GM21723 (cell line): ENCODE measurements around the gene NOCT.
"Not testable (repeated sequence)": the region's sequence is repeated elsewhere in the genome, so short reads cannot be mapped to it uniquely, and the experiment has no call there.

ENCODE experiments used
- ATAC-seq: cut with Tn5 transposase; IDR thresholded peaks from one replicate; pipeline ENCODE4 v1.9.1; 2021; ENCODE audit warnings: mild to moderate bottlenecking, moderate library complexity; ENCODE audit not compliant: unreplicated experiment

The NOCT gene

DNA sequence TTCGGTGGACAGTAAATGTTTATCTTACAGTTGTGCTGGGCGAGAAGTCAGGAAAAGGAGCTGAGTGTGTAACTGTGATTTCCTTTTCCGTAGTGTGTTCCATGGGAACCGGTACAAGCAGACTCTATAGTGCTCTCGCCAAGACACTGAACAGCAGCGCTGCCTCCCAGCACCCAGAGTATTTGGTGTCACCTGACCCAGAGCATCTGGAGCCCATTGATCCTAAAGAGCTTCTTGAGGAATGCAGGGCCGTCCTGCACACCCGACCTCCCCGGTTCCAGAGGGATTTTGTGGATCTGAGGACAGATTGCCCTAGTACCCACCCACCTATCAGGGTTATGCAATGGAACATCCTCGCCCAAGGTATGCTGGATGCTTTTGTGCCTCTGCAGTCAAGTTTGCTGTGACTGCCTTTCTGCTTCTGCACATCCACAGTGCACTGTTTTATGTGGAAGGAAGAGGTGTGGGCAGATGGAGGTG is 27.4 kb downstream of the NOCT start:
- no peak for ATAC-seq

DNA sequence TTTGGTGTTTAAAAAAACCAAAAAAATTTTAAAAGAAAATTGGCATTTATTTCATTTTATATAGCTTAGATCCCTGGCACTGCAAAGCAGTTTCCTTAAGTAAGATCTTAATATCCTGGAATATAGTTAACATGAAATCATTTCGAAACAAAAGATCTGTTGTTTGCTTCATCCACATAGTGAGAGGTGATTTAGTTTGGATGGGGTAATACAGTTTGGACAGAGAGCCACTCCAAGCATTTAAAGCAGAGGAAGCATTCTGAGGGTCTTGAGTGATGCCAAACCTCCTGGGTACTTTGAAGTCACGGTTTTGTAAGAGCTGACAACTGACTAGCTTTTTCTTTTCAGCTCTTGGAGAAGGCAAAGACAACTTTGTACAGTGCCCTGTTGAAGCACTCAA is 28.7 kb downstream of the NOCT start:
- no peak for ATAC-seq

DNA sequence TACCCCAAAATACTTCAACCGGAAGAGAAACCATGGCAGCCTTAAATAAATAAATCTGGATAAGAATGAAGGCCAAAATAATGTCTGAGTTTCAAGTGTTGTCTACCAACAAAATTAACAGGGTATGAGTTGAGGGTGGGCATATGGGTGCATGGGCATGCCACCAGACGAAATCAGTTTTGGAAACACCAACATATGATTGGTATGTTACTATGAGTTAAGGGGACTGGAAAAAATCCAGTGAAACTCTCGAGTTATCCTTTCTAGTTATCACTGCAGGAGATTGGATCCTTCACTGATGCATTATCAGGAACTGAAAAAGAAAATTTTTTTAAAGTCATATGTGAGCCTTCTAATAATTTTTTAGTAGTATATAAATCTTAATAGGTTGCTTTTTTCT is 32.4 kb downstream of the NOCT start:
- no peak for ATAC-seq

DNA sequence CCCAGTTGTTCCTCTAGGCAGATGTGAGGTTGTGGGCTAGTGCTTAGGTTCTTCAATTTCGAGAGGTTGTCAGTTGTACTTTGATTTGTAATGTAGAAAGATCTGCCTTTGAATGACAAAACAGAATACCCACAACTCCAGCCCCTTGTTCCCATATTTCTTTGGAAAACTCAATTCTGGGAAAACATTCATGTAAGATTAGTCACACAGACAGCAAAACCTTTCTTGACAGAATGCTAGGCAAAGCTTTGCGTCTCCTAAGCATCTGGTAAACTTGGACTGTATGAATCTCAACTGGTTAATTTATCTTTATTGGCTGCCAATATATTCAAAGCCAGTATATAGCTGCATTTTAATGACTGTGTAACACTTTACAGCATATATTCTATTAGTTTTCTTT is 34.9 kb downstream of the NOCT start:
- ATAC-seq = no peak

DNA sequence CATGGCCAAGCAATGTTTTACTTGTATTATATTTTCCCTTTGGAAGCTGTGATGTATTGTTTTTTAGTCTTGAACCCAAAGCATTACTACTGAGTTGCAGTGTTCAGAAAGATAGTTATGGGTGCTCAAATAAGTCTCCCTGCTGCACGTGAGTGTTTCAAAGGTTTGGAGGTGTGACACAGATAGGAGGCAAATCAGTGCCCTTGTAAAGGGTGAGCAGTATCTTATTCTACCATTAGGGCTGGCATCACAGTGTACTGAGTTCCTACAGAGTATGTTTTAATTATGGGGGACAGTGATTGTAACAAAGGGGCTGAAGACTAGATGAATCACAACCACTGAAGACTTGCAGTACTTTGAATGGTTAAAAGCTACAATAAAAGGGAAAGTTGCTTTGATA is 38.3 kb downstream of the NOCT start:
- no peak for ATAC-seq

DNA sequence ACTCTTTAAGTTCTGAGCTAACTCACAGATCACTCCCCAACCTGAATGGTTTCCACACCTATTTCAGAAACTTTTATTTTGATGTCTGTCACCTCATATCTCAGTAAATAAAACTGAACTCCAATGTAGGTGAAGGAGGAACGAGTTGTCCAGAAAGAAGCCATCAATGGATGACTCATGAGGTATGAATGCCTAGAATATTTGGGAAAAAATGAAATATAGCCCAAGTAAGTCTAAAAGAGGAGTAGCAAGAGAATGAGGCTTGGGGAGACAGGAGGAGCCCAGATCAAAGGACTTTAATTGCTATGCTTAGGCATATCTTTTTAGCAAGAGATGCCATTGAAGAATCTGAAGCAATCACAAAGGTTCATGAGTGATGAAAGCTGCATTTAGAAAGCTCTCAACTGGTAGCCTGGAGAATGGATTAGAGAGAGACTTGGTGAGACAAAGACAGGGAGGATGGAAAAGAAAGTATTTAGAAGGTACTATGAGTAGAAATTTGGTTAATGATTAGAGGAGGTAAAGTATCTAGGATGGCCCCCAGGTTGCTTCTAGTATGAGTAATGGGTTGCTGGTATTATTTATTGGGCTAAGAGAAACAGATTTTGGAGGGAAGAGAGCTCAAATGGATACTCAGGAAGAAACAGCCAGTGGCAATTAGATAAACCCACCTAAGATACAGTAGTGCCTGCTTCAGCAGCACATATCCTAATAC is 39.4 kb downstream of the NOCT start:
- ATAC-seq = no peak

DNA sequence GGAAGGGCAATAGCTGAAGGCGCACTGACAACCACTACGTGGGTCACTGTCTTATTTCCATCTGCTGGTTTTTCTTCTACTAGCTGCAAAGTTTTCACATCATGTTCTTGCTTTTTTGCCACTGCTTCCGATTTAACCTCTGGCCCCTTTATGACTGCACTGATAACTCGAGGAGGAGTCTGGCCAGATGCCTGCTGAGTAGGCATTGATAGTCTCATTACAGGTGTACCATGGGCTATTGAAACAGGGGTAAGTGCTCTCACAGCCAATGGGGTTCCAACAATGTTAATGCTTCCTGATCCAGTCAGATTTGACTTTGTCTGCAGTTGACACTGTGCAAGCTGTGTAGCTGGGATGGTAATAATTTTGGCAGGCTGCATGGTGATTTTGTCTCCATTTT is 43.4 kb downstream of the NOCT start:
- not testable (repeated sequence) for ATAC-seq

DNA sequence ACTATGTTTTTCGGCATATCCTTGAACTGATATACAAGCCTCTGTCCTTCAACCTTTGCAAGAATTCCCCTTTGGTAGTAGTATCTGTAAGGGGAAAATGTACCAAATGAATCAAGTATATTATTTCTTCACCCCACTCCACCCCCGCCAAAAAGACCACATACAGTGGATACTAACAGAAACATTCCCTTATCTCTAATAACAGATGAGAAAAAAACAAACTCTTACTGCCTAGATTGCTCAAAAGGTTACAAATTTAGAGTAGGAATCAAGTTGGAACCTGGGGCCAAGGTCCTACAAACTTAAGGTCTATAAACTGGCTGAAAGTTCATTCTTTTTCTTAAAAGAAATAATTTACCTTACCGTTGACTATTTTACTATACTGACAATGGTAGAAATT is 45.0 kb downstream of the NOCT start:
- no peak for ATAC-seq

DNA sequence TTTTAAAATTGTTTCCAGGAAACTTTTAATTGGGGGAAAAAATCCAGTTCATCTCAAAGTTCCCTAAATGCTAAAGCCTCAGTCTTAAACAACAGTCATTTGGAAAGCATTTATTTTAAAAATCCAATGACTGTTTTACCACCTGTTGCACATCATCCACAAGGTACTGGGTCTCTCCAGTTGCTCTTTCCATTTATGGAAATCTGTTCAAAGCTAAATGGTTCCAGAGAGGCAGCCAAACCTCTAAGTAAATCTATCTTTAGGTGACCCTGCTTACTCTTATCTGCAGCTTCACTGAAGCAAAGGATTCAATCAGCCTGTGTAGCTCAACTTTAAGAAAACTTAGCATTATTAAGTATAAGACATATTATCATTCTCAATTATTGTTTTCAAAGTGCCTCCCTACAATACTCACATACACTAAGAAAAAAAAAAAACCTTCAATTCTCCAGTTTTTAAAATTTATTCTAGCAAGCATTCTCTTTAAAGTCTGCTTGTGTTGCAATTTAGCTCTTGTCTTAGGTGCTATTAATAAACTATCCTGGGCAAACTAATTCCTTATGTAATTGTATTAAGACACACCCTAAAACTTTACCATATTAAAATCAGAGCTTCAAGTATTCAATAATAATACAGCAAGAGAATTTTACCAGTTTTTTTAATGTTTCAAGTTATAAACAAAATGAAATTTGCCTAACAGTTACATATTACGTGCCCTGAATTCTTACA is 60.6 kb downstream of the NOCT start:
- ATAC-seq = no peak

DNA sequence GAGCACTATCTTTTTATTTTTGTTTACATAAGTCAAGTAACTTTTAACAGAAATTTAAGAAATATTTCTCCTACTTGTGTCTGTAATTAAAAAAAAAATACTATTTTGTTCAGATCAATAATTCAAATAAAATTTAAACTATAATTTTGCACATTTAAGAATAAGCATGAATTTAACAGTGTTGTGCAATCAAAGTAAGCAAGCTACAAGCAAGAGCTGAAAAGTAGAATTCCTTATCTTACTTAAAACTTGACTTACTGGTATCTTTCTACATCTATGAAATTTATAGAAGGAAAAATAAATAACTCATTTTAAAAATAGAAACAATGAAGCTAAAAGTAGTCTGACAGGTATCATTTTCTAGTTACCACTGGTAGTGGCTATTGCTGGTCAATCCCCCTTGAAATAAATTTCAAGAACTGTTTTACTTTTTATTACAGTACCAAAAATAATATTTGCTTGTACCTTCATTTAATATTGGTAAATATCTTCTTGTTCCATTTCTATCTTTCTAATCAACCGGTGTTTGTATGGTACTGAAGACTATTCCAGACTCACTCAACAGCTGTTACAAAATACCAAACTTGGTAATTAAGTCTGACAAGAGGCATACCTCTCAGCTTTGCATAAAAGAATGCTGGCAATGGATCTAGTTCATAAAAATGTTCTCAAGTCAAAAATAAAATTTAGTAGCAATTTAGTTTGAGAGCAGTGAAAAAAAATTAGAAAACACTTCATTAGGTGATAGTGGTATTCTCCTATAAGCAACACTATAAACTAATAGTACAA is 62.2 kb downstream of the NOCT start:
- ATAC-seq = no peak

DNA sequence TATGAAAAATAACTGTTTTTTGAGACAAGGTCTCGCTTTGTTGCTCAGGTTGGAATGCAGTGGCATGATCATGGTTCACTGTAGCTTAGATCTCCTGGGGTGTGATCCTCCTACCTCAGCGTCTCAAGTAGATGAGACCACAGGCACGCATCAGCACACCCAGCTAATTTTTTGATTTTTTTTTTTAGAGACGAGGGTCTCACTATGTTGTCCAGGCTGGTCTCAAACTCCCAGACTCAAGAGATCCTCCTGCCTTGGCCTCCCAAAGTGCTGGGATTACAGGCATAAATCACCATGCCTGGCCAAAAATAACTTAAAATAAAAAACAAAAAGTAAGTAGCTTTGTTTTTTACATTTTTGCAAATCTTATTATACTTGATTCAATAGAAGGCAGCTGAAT is 63.3 kb downstream of the NOCT start:
- ATAC-seq = no peak

DNA sequence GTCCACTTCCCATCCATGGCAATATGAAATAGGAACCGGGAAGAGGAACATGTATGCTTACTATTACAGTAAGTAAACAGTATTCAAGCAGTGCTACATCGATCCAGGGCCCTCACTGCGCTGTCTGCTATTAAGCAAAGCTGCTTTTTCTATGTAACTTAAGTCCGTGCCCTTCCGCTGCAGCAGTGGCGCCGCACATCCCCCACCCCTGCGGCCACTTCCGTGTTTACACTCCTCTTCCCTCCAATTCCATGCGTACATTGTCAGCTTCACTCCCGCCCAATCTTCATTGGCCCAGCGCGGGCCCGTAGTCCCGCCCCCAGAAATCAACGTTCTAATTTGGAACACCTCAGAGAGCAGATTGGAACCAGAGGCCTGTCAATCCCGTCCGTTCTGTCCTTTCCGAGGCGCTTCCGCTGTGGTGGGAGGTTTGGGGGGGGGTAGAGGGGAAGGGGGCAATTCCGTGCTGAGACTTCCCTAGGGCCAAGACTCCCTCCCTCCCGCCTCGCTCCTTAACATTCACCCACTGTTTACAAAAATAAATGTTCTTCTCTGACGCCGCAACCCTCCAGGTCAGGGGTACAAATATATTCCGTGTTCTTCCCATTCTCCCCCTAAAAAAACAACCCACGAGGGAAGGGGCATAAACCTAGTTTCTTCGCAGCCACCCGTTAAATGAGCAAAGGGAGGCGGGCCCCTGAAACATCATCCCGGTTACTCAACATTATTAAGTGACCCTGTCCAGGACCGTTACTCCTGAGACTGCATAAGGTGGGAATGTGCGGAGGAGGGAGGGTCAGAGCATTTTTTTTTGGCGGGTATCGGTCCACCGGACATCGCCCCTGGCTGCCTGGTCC is 67.4 kb downstream of the NOCT start:
- peak; percentile 83 for ATAC-seq

DNA sequence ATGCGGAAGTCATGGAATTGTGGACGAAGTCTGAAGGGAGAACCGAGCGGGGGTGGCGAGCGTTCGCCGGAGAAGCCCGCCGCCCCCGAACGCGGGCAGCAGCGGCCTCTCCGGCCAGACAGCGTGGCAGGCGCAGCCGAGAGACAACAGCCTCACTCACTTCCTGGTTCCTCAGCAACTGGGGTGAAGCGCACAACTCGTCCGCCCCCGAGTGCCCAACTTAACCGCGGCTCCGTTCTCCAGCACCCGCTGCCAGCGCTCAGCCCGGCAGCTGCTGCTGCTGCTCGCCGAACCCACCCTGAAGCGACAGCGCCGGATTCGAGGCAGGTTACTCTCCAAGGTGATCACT is 68.0 kb downstream of the NOCT start:
- peak; percentile 40 for ATAC-seq

DNA sequence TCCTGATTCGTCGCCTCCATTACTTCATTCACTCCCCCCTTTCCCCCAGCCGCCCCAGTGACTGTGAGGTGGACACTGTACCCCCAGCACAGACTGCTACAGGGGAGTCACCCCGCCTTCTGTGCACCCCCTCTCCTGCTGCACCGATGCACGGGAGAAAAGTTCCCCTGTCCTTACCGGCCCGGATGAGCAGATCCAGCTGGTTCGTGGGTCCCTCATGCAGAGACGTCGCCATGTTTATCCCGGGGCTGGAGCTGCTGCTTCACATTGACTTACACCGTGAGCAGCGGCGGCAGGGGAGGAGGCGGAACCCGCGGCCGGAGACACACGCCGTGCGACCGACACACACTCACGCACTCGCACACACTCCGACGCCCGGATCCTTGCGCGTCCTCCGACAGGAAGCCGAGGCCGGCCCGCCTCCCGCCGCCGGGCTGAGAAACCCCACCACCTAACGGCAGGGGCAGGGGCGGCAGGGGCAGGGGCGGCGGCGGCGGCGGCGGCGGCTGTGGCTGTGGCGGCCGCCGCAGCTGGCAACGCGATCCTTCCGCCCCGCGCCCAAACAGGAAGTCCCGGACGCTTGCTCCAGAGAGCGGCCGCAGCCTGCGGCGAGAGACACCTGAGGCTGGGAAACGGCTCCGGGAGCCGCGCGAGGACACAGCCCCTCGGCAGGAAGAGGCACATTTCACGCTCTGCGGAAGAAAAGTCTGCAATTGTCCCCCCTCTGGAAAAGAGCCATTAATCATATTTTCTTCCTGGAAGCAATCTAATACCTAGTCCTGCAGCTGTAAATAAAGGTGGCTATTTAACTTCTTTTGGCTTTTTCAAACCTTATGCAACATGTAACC is 68.6 kb downstream of the NOCT start:
- ATAC-seq = peak; percentile 61

DNA sequence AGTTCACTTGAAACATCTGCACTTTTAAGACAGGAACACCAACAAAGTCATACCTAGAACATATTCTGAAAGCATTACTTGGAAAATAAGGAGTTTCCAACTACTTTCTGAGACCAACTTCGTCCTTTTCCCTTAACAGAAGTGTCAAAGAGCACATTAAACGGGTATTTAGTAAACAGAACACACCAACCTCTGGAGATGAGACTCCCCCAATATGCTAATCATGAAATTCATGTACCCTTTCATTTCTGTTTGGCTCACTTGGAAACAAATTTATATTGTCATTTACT is 69.2 kb downstream of the NOCT start:
- ATAC-seq = no peak

DNA sequence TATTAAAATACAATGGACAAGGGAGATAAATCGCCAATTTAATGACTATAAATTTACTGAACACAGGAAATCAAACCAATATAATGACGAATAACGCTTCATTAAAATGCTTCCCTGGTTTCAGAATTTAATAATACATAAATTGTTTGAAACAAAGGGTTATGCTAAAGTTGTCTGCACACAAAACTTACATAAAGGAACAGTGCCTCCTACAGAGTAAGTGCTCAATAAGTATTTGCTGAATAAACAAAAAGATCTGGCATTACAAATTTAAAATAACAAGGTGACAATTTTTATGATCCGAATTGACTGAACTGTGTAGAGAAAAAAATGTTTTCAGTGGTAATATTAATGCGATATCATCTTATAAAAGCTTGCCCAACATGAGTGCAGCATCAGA is 69.6 kb downstream of the NOCT start:
- no peak for ATAC-seq

DNA sequence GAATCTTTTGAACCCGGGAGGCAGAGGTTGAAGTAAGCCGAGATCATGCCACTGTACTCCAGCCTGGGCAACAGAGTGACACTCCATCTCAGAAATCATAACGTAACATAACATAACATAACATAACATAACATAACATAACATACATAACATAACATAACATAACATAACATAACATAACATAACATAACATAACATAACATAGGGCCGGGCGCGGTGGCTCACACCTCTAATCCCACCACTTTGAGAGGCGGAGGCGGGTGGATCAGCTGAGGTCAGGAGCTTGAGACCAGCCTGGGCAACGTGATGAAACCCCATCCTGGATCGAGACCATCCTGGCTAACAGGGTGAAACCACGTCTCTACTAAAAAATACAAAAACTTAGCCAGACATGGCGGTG is 76.7 kb downstream of the NOCT start:
- no peak for ATAC-seq
